HepG2 (cell line): ENCODE measurements around the gene GPR15LG. TPM values are rescaled to one million over a fixed set of nuclear protein-coding genes. Genes with fewer than 3 reads are reported as not detected.

Source experiments
- CREB1 ChIP-seq, 2 experiments: fragments of 450-650 bp in 1 of 2; IDR thresholded peaks; 2 replicates each; pipeline ENCODE4 v1.6.1; 2016 to 2017; ENCODE audit warnings: control low read depth in 1 of 2, mild to moderate bottlenecking in 1 of 2, missing compliant biosample characterization in 1 of 2, missing genetic modification characterization in 1 of 2
- GATAD2A ChIP-seq: IDR thresholded peaks from 2 replicates; pipeline ENCODE4 v1.6.1; 2016
- HES4 ChIP-seq: sonication (generic); formaldehyde crosslinking; IDR thresholded peaks from 2 replicates; pipeline ENCODE4 v1.9.0; 2021; ENCODE audit warnings: mild to moderate bottlenecking, missing genetic modification reagents, borderline replicate concordance
- HOXA3 ChIP-seq: sonication (generic); formaldehyde crosslinking; IDR thresholded peaks from 2 replicates; pipeline ENCODE4 v1.5.0; 2020; ENCODE audit warnings: missing genetic modification reagents
- NBN ChIP-seq: fragments of 450-650 bp; conservative IDR thresholded peaks from 2 replicates; pipeline ENCODE4 v1.6.1; 2017
- NFATC3 ChIP-seq: sonication (generic); formaldehyde crosslinking; IDR thresholded peaks from 2 replicates; pipeline ENCODE4 v1.5.1; 2020; ENCODE audit warnings: mild to moderate bottlenecking, missing genetic modification reagents
- NONO ChIP-seq, 2 experiments: fragments of 450-650 bp in 1 of 2; sonication (generic) in 1 of 2; formaldehyde crosslinking in 1 of 2; IDR thresholded peaks in 1 of 2; conservative IDR thresholded peaks in 1 of 2; 2 replicates each; pipeline versions ENCODE4 v1.6.1 to v1.8.0; 2017 to 2022; ENCODE audit warnings: mild to moderate bottlenecking in 1 of 2, missing genetic modification reagents in 1 of 2, moderate library complexity in 1 of 2
- PHF20 ChIP-seq: sonication (generic); formaldehyde crosslinking; IDR thresholded peaks from 2 replicates; pipeline ENCODE4 v1.5.0; 2020; ENCODE audit warnings: mild to moderate bottlenecking, missing genetic modification reagents
- TARDBP ChIP-seq: sonication (generic); formaldehyde crosslinking; IDR thresholded peaks from 2 replicates; pipeline ENCODE4 v1.8.0; 2022; ENCODE audit warnings: mild to moderate bottlenecking, missing genetic modification reagents
- TBX2 ChIP-seq: sonication (generic); formaldehyde crosslinking; IDR thresholded peaks from 2 replicates; pipeline ENCODE4 v1.5.0; 2020; ENCODE audit warnings: missing genetic modification reagents, mild to moderate bottlenecking, borderline replicate concordance
- ZBED4 ChIP-seq: sonication (generic); formaldehyde crosslinking; IDR thresholded peaks from 2 replicates; pipeline ENCODE4 v1.4.0; 2020; ENCODE audit warnings: missing genetic modification reagents, borderline replicate concordance
- ZGPAT ChIP-seq: IDR thresholded peaks from 2 replicates; pipeline ENCODE4 v1.6.1; 2016; ENCODE audit warnings: mild to moderate bottlenecking
- ZIK1 ChIP-seq: sonication (generic); formaldehyde crosslinking; IDR thresholded peaks from 2 replicates; pipeline ENCODE4 v1.5.0; 2020; ENCODE audit warnings: mild to moderate bottlenecking, low read depth, missing genetic modification reagents, borderline replicate concordance
- ZNF563 ChIP-seq: sonication (generic); formaldehyde crosslinking; IDR thresholded peaks from 2 replicates; pipeline ENCODE4 v1.8.0; 2022; ENCODE audit warnings: mild to moderate bottlenecking, moderate library complexity, missing genetic modification reagents
- ZNF574 ChIP-seq: sonication (generic); formaldehyde crosslinking; IDR thresholded peaks from 2 replicates; pipeline ENCODE4 v1.4.0; 2020; ENCODE audit warnings: missing genetic modification reagents
- polyA plus RNA-seq, 8 experiments: library from polyadenylated mRNA; depleted of rRNA in 3 of 8; stranded (reverse) in 7 of 8; unstranded in 1 of 8; fragments of >200 nt; fragmentation: Illumina TruSeq in 4 of 8; extraction: Trizol in 4 of 8; gene quantifications; 2 replicates each; pipeline versions ENCODE4 v1.2.1 to v1.2.3, GENCODE V29; 2011 to 2016; ENCODE audit warnings: low read depth in 4 of 8, missing spikeins in 1 of 8, mixed read lengths in 1 of 8; ENCODE audit not compliant: insufficient read depth in 1 of 8
- total RNA-seq, 5 experiments: library from RNA; depleted of rRNA; stranded (reverse); fragments of >200 nt; fragmentation: Illumina TruSeq; extraction: Trizol; gene quantifications; 2 replicates each; pipeline ENCODE4 v1.2.3, GENCODE V29; 2016; ENCODE audit warnings: low read depth in 1 of 5
- TF ChIP-seq, protein P1 (sequence below): sonication (generic); formaldehyde crosslinking; IDR thresholded peaks from 2 replicates; pipeline ENCODE4 v1.4.0; 2020; ENCODE audit warnings: missing genetic modification reagents

GPR15LG gene
- total and polyA plus RNA-seq, 2 of the 13 experiments (the other 11 are each of a cell fraction or from before 2014, with no cell fraction given), result not detected

GRCh38 chr10:84139126-84140035 is 34.2 kb upstream of the GPR15LG start, which contains the start of gene GHITM (continued):
- no peak for TF ChIP-seq NFATC3 (CRISPR knock-in tag)
- peak; percentile 68; the same call in 1 of the 2 replicates for TF ChIP-seq HES4 (CRISPR knock-in tag)
- TF ChIP-seq ZGPAT (CRISPR knock-in tag), result peak; percentile 91
- TF ChIP-seq, protein P1, sequence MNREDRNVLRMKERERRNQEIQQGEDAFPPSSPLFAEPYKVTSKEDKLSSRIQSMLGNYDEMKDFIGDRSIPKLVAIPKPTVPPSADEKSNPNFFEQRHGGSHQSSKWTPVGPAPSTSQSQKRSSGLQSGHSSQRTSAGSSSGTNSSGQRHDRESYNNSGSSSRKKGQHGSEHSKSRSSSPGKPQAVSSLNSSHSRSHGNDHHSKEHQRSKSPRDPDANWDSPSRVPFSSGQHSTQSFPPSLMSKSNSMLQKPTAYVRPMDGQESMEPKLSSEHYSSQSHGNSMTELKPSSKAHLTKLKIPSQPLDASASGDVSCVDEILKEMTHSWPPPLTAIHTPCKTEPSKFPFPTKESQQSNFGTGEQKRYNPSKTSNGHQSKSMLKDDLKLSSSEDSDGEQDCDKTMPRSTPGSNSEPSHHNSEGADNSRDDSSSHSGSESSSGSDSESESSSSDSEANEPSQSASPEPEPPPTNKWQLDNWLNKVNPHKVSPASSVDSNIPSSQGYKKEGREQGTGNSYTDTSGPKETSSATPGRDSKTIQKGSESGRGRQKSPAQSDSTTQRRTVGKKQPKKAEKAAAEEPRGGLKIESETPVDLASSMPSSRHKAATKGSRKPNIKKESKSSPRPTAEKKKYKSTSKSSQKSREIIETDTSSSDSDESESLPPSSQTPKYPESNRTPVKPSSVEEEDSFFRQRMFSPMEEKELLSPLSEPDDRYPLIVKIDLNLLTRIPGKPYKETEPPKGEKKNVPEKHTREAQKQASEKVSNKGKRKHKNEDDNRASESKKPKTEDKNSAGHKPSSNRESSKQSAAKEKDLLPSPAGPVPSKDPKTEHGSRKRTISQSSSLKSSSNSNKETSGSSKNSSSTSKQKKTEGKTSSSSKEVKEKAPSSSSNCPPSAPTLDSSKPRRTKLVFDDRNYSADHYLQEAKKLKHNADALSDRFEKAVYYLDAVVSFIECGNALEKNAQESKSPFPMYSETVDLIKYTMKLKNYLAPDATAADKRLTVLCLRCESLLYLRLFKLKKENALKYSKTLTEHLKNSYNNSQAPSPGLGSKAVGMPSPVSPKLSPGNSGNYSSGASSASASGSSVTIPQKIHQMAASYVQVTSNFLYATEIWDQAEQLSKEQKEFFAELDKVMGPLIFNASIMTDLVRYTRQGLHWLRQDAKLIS, result 0 out of 2 replicates have a peak, but pooled peaks have one; percentile 11
- TF ChIP-seq TARDBP (CRISPR knock-in tag), result peak; percentile 89
- peak; percentile 99 for TF ChIP-seq HOXA3 (CRISPR knock-in tag)
- TF ChIP-seq PHF20 (CRISPR knock-in tag), result peak; percentile 98
- no peak for TF ChIP-seq NBN
- peak; percentile 97 for TF ChIP-seq CREB1 (IDR thresholded peaks at IDR 0.05)
- TF ChIP-seq CREB1 (CRISPR knock-in tag; IDR thresholded peaks at IDR 0.05), result peak; percentile 99
- TF ChIP-seq ZIK1 (CRISPR knock-in tag), result 0 out of 2 replicates have a peak, but pooled peaks have one; percentile 44
- TF ChIP-seq ZBED4, result no peak
- peak; percentile 39; the same call in 1 of the 2 replicates for TF ChIP-seq GATAD2A (CRISPR knock-in tag)
- TF ChIP-seq NONO (IDR thresholded peaks at IDR 0.05), result no peak
- TF ChIP-seq NONO (CRISPR knock-in tag; conservative IDR thresholded peaks at IDR 0.05), result peak; percentile 90
- peak; percentile 90 for TF ChIP-seq ZNF563
- peak; percentile 83 for TF ChIP-seq TBX2
- peak; percentile 92 for TF ChIP-seq ZNF574 (CRISPR knock-in tag)
